Esophagus muscularis mucosa (tissue), 4 donors: ENCODE results near the gene ITFG1. TPM values are rescaled to one million over a fixed set of nuclear protein-coding genes. Genes with fewer than 3 reads are reported as not detected.

Experiments
- DNase-seq: peaks from one replicate; pipeline ENCODE4 v3.0.0-alpha.2; 2017; ENCODE audit errors: extremely low spot score
- H3K27ac ChIP-seq, 4 donors: fragments of 200-600 bp; sonication (generic); replicated peaks in 1 of 4; 1 replicate in 3 of 4; 2 replicates in 1 of 4; pipeline ENCODE4 v1.5.1; 2016 to 2019; ENCODE audit warnings: mild to moderate bottlenecking in 1 of 4
- H3K27me3 ChIP-seq, 4 donors: fragments of 200-600 bp; sonication (generic); one replicate each; pipeline versions ENCODE4 v1.5.1 to v1.6.0; 2016 to 2019
- H3K36me3 ChIP-seq, 4 donors: fragments of 200-600 bp; sonication (generic); one replicate each; pipeline ENCODE4 v1.5.1; 2016 to 2019
- H3K4me1 ChIP-seq, 4 donors: fragments of 200-600 bp; sonication (generic); one replicate each; pipeline ENCODE4 v1.5.1; 2016 to 2019
- H3K4me3 ChIP-seq, 4 donors: fragments of 200-600 bp; sonication (generic); 1 replicate in 2 of 4; 2 replicates in 2 of 4; pipeline ENCODE4 v1.5.1; 2016 to 2019; ENCODE audit warnings: mild to moderate bottlenecking in 4 of 4, moderate library complexity in 1 of 4
- H3K9me3 ChIP-seq, 4 donors: fragments of 200-600 bp; sonication (generic); 1 replicate in 3 of 4; 2 replicates in 1 of 4; pipeline ENCODE4 v1.5.1; 2016 to 2019
- EP300 ChIP-seq: sonication (generic); formaldehyde crosslinking; IDR thresholded peaks from one replicate; pipeline ENCODE4 v1.6.1; 2017; ENCODE audit warnings: antibody characterized with exemption
- POLR2A ChIP-seq: fragments of 450-650 bp; IDR thresholded peaks from one replicate; pipeline ENCODE4 v1.6.1; 2017; ENCODE audit warnings: antibody characterized with exemption, moderate library complexity, mild to moderate bottlenecking, low read depth
- POLR2AphosphoS5 ChIP-seq, 2 donors: sonication (generic); formaldehyde crosslinking; IDR thresholded peaks; one replicate each; pipeline ENCODE4 v1.6.1; 2017; ENCODE audit warnings: antibody characterized with exemption in 2 of 2
- WGBS: methylation state at CpG from one replicate; pipeline ENCODE4 v1.1.5; 2018; 5-methylcytosine and 5-hydroxymethylcytosine counted together
- intact Hi-C: fragments of 100-400 bp; cut with DNase I; formaldehyde crosslinking; loops from one replicate; pipeline ENCODE4 v1.15.1; 2023
- total RNA-seq, 4 donors: library from RNA; depleted of rRNA; stranded (reverse); fragments of >200 nt; gene quantifications; one replicate each; pipeline versions ENCODE4 v1.1.0 to v1.2.1, GENCODE V29; 2016
- TF ChIP-seq, protein P1 (sequence below), 3 experiments: fragments of 200-600 bp in 2 of 3; fragments of 450-650 bp in 1 of 3; sonication (generic) in 2 of 3; IDR thresholded peaks; one replicate each; pipeline ENCODE4 v1.5.1; 2017 to 2019; ENCODE audit warnings: antibody characterized with exemption in 3 of 3, mild to moderate bottlenecking in 2 of 3, moderate library complexity in 1 of 3

The ITFG1 gene
- total RNA-seq, 4 donors from 2014 or later: 32.2 to 44.4 (median 41.7) TPM

GRCh38 chr16:47463771-47464624, 3.1 kb upstream of the ITFG1 start:
- intact Hi-C loops: no loop called here
- WGBS: 67% methylated on average over 11 of the region's 11 CpGs
- Histone ChIP-seq H3K4me3 (no peak overlapping the region), H3K9me3 (no peaks in the 10 kb centered on the region), H3K36me3 (no peaks in the 10 kb centered on the region), H3K4me1 (peaks cover 61 to 79% (median 65%) of the 10 kb centered on the region in 4 donors), H3K27ac (no peak overlapping the region), H3K27me3 (no peaks in the 10 kb centered on the region)
- DNase-seq: no peak
- TF ChIP-seq EP300 (no peak), POLR2AphosphoS5 (IDR thresholded peaks at IDR 0.05) (no peak), POLR2A (no peak)
- TF ChIP-seq, protein P1, sequence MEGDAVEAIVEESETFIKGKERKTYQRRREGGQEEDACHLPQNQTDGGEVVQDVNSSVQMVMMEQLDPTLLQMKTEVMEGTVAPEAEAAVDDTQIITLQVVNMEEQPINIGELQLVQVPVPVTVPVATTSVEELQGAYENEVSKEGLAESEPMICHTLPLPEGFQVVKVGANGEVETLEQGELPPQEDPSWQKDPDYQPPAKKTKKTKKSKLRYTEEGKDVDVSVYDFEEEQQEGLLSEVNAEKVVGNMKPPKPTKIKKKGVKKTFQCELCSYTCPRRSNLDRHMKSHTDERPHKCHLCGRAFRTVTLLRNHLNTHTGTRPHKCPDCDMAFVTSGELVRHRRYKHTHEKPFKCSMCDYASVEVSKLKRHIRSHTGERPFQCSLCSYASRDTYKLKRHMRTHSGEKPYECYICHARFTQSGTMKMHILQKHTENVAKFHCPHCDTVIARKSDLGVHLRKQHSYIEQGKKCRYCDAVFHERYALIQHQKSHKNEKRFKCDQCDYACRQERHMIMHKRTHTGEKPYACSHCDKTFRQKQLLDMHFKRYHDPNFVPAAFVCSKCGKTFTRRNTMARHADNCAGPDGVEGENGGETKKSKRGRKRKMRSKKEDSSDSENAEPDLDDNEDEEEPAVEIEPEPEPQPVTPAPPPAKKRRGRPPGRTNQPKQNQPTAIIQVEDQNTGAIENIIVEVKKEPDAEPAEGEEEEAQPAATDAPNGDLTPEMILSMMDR (IDR thresholded peaks at IDR 0.05): no peak

DNA sequence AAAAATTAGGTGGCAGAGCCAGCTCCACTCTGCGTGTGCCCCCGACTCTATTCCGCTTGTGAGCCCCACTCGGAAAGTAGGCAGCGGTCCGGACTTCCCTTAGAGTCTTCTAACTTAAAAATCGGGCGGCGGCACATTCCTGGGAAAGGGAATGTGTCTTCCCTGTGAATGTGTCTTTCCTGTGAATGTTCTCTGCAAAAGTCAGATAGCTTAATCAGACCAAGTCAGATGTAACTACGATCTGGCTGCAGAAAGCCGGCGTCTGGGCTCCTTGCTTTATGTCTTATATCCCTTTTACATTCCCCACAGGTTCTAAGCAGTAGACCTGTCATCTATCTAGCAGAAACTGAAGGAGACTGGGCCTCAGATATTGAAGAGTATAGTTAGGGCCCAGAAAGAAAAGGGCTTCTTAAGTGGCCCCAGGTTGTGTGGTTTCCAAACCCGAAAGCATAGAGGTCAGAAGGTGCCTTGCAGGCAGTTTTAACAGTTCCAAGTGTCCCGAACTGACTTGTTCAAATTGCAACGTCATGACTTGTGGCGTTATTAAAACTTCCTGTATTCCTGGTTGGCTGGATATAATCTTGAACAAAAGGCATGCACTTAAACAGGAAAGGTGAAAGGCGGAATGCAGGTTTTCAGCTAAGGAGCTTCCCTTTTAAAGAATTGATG, 869 bp upstream of the ITFG1 start:
- TF ChIP-seq EP300 (no peak), POLR2AphosphoS5 (IDR thresholded peaks at IDR 0.05) (peak in 1 of 2 donors; percentile 8)
- Histone ChIP-seq H3K9me3 (no peaks in the 10 kb centered on the region), H3K4me1 (peaks cover 58 to 68% (median 61%) of the 10 kb centered on the region in 4 donors), H3K4me3 (peak overlapping the region; percentile 85 to 96 (median 92)), H3K36me3 (peaks cover 0 to 18% (median 7%) of the 10 kb centered on the region in 4 donors), H3K27ac (peak overlapping the region; percentile 95 to 99 (median 97)), H3K27me3 (no peaks in the 10 kb centered on the region)
- no peak for DNase-seq
- intact Hi-C loops: no loop called here
- under 1% methylated on average over 17 of the region's 17 CpGs for WGBS

DNA sequence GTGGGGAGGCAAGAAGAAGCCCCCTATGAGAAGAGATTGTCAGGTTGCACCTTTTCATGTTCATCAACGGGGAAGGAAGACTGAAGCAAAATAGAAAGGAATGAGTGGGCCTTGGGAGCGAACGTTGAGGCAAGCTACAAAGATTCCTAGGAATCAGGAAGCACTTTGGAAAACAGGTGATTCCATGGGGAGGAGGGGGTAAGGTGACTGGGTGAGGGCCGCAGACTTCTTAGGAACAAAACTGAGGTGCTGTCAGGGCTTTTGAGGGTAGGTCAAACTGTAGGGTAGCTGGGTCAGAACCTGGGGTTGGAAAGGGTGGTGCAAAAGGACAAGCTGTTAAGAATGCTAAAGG, 528 bp downstream of the ITFG1 start:
- DNase-seq: no peak
- H3K4me1 ChIP-seq: peaks cover 48 to 57% (median 51%) of the 10 kb centered on the region in 4 donors
- H3K9me3 ChIP-seq: no peaks in the 10 kb centered on the region
- intact Hi-C loops: no loop called here
- 4% methylated on average over 4 of the region's 4 CpGs for WGBS
- TF ChIP-seq POLR2A (no peak), POLR2AphosphoS5 (IDR thresholded peaks at IDR 0.05) (no peak), EP300 (no peak)
- TF ChIP-seq, protein P1 (IDR thresholded peaks at IDR 0.05): no peak
- H3K27me3 ChIP-seq: no peaks in the 10 kb centered on the region
- peaks cover 0 to 29% (median 13%) of the 10 kb centered on the region in 4 donors for H3K36me3 ChIP-seq
- peak overlapping the region; percentile 85 to 96 (median 92) for H3K4me3 ChIP-seq
- peak overlapping the region; percentile 95 to 99 (median 97) for H3K27ac ChIP-seq

DNA sequence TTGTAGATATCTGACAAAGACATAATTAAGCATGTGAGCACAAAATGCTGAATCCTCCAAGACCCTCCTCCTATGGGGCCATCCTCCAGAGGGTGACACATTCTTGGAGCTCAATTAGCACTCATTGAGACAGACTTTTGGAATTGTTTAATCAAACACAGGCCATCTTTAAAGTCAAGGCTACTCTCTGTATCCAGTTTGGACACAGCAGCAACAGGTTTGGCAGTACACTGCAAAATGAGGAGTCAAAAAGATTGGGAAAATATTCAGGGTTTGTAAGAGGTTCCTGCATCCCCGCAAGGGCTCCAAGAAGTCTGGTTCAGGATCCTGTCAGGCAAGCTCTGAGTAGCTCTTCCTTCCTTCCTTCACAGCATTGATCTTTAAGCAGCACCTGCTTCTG, 1.3 kb downstream of the ITFG1 start:
- peaks cover 0 to 29% (median 13%) of the 10 kb centered on the region in 4 donors for H3K36me3 ChIP-seq
- DNase-seq: no peak
- 73% methylated on average over 1 of the region's 1 CpG for WGBS
- no peaks in the 10 kb centered on the region for H3K9me3 ChIP-seq
- intact Hi-C loops: no loop called here
- H3K27me3 ChIP-seq: no peaks in the 10 kb centered on the region
- no peak for TF ChIP-seq EP300
- TF ChIP-seq POLR2A: no peak
- TF ChIP-seq POLR2AphosphoS5 (IDR thresholded peaks at IDR 0.05): no peak
- TF ChIP-seq, protein P1 (IDR thresholded peaks at IDR 0.05): no peak
- peak overlapping the region in 2 of 4 donors; percentile 95 to 99 for H3K27ac ChIP-seq
- peak overlapping the region in 2 of 4 donors; percentile 87 to 96 for H3K4me3 ChIP-seq
- peaks cover 41 to 50% (median 44%) of the 10 kb centered on the region in 4 donors for H3K4me1 ChIP-seq

DNA sequence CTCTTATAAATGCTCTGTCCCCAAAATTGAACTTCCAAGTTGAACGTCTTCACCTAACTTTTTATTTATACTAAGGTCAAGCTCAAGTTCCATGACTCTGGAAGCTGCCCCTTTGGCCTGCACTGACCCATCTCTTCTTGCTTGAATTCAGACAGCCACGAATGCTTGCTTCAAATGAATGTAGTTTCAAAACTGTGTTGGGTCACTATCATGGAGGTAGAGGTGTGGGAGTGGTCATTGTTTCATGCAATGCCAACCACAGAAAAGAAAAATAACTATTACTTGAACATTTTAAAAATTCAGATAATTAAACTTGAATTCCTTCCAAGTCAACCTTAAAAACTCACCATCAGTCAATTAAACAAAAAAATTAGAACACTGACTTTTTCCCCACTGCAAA, 2.5 kb downstream of the ITFG1 start:
- peaks cover 28 to 37% (median 31%) of the 10 kb centered on the region in 4 donors for H3K4me1 ChIP-seq
- intact Hi-C loops: no loop called here
- no peaks in the 10 kb centered on the region for H3K9me3 ChIP-seq
- no peak overlapping the region for H3K27ac ChIP-seq
- DNase-seq: no peak
- TF ChIP-seq, protein P1 (IDR thresholded peaks at IDR 0.05): no peak
- TF ChIP-seq POLR2A: no peak
- no peak for TF ChIP-seq EP300
- TF ChIP-seq POLR2AphosphoS5 (IDR thresholded peaks at IDR 0.05): no peak
- no peaks in the 10 kb centered on the region for H3K27me3 ChIP-seq
- WGBS: 95% methylated on average over 2 of the region's 2 CpGs
- peaks cover 0 to 39% (median 21%) of the 10 kb centered on the region in 4 donors for H3K36me3 ChIP-seq
- no peak overlapping the region for H3K4me3 ChIP-seq
